ENCODE measurements around the gene SNRNP70.
"Not testable (repeated sequence)": the region's sequence is repeated elsewhere in the genome, so short reads cannot be mapped to it uniquely, and the experiment has no call there.

SNRNP70 gene

GRCh38 chr19:49050376-49051033, 34.7 kb upstream of the SNRNP70 start:
- not testable (repeated sequence) for DNase-seq; H3K36me3 ChIP-seq; H3K27ac ChIP-seq; H3K9me3 ChIP-seq (ENCODE audit: severe bottlenecking); H3K4me3 ChIP-seq (ENCODE audit: low read depth, low read length); H3K27me3 ChIP-seq (ENCODE audit: insufficient read depth, low read depth, severe bottlenecking)

DNA sequence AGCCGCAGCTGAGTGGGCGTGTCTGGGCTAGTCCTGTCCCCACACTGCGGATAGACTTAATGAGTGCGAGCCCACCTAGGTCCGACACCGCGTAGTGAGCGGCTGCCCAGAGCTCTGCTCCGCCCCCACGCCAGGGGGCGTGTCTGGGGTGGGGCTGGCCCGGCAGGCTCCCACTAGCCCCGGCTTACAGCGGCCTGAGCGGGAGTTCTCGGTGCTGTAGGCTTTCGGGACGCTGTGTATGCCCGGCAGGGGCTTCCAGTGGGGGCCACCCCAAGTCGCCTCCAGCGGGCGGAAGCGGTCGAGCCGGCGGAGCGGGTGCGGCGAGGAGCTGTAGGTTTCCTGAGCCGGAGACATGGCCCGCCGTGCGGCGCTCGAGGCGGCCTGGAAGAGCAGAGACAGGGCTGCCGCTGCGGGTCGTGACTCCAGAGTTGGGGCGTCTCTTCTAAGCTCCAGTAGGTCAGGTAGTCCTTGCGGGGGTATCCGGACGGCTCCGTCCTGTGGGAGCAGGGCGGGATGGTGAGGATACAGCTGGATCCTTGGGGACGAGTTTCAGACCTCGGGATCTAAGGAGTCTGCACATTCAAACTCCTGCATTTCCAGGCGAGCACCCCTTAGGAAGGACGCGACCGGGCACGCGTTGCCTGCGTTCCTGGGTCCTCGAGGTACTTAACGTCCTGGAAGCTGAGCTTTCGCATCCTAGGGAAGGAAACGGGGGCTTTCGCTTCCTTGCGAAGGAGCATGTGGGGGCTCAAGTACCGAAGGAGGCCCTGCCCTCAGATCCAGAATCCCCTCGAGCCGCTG, 28.9 kb upstream of the SNRNP70 start:
- no peaks in the 10 kb centered on the region for H3K36me3 ChIP-seq
- DNase-seq: peak; percentile 72
- H3K27ac ChIP-seq: peak overlapping the region; percentile 15; the same call in 1 of the 2 replicates
- H3K4me3 ChIP-seq (ENCODE audit: low read depth, low read length): peak overlapping the region; percentile 52
- no peaks in the 10 kb centered on the region for H3K9me3 ChIP-seq (ENCODE audit: severe bottlenecking)
- H3K27me3 ChIP-seq (ENCODE audit: insufficient read depth, low read depth, severe bottlenecking): no peaks in the 10 kb centered on the region
- TF ChIP-seq, protein P1, sequence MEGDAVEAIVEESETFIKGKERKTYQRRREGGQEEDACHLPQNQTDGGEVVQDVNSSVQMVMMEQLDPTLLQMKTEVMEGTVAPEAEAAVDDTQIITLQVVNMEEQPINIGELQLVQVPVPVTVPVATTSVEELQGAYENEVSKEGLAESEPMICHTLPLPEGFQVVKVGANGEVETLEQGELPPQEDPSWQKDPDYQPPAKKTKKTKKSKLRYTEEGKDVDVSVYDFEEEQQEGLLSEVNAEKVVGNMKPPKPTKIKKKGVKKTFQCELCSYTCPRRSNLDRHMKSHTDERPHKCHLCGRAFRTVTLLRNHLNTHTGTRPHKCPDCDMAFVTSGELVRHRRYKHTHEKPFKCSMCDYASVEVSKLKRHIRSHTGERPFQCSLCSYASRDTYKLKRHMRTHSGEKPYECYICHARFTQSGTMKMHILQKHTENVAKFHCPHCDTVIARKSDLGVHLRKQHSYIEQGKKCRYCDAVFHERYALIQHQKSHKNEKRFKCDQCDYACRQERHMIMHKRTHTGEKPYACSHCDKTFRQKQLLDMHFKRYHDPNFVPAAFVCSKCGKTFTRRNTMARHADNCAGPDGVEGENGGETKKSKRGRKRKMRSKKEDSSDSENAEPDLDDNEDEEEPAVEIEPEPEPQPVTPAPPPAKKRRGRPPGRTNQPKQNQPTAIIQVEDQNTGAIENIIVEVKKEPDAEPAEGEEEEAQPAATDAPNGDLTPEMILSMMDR (IDR thresholded peaks at IDR 0.05; ENCODE audit: low read depth, low read length): 0 out of 2 replicates have a peak, but pooled peaks have one; percentile 5

DNA sequence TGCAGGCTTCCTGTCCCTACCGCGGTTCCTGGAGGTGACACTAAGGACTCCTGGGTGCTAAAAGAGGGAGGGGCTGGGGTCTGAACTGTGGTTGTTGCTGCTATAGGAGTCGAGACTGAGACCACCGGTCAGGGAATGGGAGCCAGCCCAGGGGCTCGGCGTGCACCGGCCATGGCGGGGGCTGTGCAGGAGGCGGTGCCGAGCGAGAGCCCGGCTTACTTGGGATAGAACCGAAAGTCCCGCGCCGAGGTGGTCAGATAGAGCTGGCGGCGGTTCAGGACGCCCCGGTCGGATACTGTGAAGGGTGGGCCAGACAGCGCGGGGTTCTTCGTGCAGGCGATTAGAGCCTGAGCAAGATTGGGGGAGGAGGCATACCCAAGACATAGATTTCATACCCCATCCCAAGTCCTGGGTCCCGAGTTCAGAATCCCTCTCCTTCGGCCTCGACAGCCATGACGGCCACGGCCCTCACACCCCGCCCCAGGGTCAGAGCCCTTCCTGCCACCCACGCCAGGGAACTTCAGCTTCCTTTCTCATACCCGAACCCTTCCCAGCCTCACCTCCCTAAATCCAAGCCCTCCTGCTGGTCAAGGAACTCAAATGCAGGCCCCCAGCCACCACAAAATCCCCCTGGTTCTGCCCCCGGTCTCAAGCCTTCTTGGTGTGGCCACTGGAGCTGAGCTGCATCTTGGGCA, 28.2 kb upstream of the SNRNP70 start:
- DNase-seq; H3K9me3 ChIP-seq (ENCODE audit: severe bottlenecking); H3K27ac ChIP-seq; H3K36me3 ChIP-seq; H3K27me3 ChIP-seq (ENCODE audit: insufficient read depth, low read depth, severe bottlenecking): not testable (repeated sequence)
- H3K4me3 ChIP-seq (ENCODE audit: low read depth, low read length): peak overlapping the region; percentile 52

- TF ChIP-seq, protein P1 (IDR thresholded peaks at IDR 0.05; ENCODE audit: low read depth, low read length): no peak
- Histone ChIP-seq H3K27ac (no peak within 1 kb of the TSS), H3K9me3 (ENCODE audit: severe bottlenecking) (no peaks in the 10 kb centered on the region), H3K36me3 (no peaks in the 10 kb centered on the region), H3K4me3 (ENCODE audit: low read depth, low read length) (peak within 1 kb of the TSS; percentile 52), H3K27me3 (ENCODE audit: insufficient read depth, low read depth, severe bottlenecking) (no peaks in the 10 kb centered on the region)
- no peak for DNase-seq
These were observed 27.5 kb upstream of the SNRNP70 start, which contains the start of gene CGB7 for GRCh38 chr19:49057636-49058234. TSS of gene CGB7 (minus strand) at chr19:49057749. CDS start at chr19:49055375, 2,374 bp downstream.

DNA sequence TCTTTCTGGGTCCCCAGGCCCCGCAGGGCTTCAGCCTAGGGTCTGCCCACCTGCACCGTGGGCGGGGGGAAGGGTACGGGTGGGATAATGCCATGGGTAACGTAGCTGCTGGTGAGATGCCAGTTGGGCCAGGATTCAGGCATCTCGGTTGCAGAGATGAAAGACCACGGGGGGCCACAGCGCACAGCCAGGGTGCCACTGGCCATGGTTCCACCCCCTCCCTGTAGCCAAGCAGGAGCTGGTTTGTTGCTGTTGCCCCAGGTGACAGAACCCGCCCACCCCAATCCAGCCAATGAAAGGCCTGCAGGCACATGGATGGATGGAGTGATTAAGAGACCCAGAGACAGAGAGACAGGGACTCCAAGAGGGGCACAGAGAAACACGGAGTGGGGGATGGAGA, 26.7 kb upstream of the SNRNP70 start:
- no peaks in the 10 kb centered on the region for H3K27me3 ChIP-seq (ENCODE audit: insufficient read depth, low read depth, severe bottlenecking)
- H3K36me3 ChIP-seq: no peaks in the 10 kb centered on the region
- no peaks in the 10 kb centered on the region for H3K9me3 ChIP-seq (ENCODE audit: severe bottlenecking)
- H3K4me3 ChIP-seq (ENCODE audit: low read depth, low read length): no peak overlapping the region
- TF ChIP-seq, protein P1 (IDR thresholded peaks at IDR 0.05; ENCODE audit: low read depth, low read length): no peak
- peak; percentile 56 for DNase-seq
- H3K27ac ChIP-seq: no peak overlapping the region

DNA sequence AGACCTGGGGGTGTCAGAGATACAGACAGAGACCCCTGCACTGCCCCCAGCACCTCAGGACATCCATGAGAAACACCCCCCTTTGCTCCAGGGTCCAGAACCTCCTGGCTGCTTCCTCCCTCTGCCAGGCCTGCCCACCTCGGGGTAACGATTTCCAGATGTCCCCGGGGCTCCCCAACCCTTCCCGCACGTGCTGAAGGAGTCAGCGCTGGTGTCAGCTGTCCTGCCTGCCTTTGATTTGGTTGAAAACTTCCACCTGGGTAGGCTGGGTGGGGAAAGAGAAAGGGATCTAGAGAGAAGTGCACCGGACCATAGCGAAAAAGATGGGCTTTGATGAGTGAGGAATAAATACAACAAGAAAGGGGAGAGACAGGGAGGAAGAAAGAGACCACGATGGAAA, 26.2 kb upstream of the SNRNP70 start:
- Histone ChIP-seq H3K27ac (no peak overlapping the region), H3K36me3 (no peaks in the 10 kb centered on the region), H3K4me3 (ENCODE audit: low read depth, low read length) (no peak overlapping the region), H3K27me3 (ENCODE audit: insufficient read depth, low read depth, severe bottlenecking) (no peaks in the 10 kb centered on the region), H3K9me3 (ENCODE audit: severe bottlenecking) (no peaks in the 10 kb centered on the region)
- TF ChIP-seq, protein P1 (IDR thresholded peaks at IDR 0.05; ENCODE audit: low read depth, low read length): no peak
- no peak for DNase-seq

Measured in WERI-Rb-1 (cell line).